GM12891 (cell line): ENCODE data around the gene LTBP1.

Experiments used
- POLR2AphosphoS5 ChIP-seq: IDR thresholded peaks from 2 replicates; pipeline ENCODE4 v1.6.1; 2011; ENCODE audit warnings: low read depth, low read length, control low read depth
- SPI1 ChIP-seq: IDR thresholded peaks from 2 replicates; pipeline ENCODE4 v1.6.1; 2011; ENCODE audit warnings: low read depth, low read length, control low read depth
- TAF1 ChIP-seq: IDR thresholded peaks from 2 replicates; pipeline ENCODE4 v1.6.1; 2011; ENCODE audit warnings: low read depth, low read length, control low read depth

GRCh38 chr2:33074197-33074596 is 127.4 kb downstream of the LTBP1 start:
- TF ChIP-seq POLR2AphosphoS5 (no peak), TAF1 (no peak), SPI1 (no peak)
